Adrenal gland (tissue), 5 donors: Measurements from ENCODE around the gene THBS2.

ENCODE experiments used
- POLR2A ChIP-seq, 2 donors: fragments of 450-650 bp; IDR thresholded peaks; one replicate each; pipeline ENCODE4 v1.6.1; 2017; ENCODE audit warnings: antibody characterized with exemption in 2 of 2, mild to moderate bottlenecking in 2 of 2, moderate library complexity in 1 of 2
- TF ChIP-seq, protein P1 (sequence below), 6 experiments: fragments of 450-650 bp in 4 of 6; fragments of 200-600 bp in 2 of 6; sonication (generic) in 1 of 6; IDR thresholded peaks; 1 replicate in 5 of 6; 2 replicates in 1 of 6; pipeline versions ENCODE4 v1.5.1 to v1.8.0; 2016 to 2021; ENCODE audit warnings: antibody characterized with exemption in 6 of 6, mild to moderate bottlenecking in 2 of 6, moderate library complexity in 1 of 6
- donor health status: DM: no; HTN: no; CAD: no.

DNA sequence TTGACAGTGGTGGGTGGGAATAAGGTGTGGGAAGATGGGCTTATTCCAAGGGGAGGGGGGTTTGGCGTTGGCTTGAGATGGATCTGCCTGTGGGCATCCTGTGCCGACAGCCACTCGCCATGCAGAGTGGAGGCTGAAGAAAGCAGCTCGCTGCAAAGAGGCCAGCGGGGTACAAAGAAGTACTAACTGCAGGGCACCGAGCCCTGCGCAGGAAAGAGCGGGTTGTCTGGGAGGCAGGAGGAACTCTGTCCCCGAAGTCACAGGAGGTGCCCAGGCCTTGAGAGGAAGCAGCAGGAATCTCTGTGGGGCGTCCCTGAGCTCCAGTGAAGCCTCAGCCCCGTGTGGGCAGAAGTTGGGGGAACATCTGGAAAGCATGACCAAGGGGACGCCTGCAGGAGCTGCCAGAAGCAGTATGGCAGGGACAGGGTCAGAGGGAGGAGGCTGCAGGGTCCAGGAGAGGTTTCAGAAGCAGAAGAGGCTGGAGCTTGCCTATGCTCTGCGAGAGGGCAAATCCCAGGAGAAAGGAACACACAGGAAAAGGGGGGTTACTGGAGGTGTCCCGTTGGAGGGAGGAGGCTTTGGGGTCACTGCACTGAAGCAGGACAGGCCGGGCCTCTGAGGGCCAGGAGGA, 77.2 kb downstream of the THBS2 start:
- TF ChIP-seq, protein P1, sequence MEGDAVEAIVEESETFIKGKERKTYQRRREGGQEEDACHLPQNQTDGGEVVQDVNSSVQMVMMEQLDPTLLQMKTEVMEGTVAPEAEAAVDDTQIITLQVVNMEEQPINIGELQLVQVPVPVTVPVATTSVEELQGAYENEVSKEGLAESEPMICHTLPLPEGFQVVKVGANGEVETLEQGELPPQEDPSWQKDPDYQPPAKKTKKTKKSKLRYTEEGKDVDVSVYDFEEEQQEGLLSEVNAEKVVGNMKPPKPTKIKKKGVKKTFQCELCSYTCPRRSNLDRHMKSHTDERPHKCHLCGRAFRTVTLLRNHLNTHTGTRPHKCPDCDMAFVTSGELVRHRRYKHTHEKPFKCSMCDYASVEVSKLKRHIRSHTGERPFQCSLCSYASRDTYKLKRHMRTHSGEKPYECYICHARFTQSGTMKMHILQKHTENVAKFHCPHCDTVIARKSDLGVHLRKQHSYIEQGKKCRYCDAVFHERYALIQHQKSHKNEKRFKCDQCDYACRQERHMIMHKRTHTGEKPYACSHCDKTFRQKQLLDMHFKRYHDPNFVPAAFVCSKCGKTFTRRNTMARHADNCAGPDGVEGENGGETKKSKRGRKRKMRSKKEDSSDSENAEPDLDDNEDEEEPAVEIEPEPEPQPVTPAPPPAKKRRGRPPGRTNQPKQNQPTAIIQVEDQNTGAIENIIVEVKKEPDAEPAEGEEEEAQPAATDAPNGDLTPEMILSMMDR (IDR thresholded peaks at IDR 0.05) = no peak
- no peak for TF ChIP-seq POLR2A (IDR thresholded peaks at IDR 0.05)
